GM10266 (cell line): ENCODE measurements around the gene PLA2G4D.

Experiments used
- DNase-seq: peaks from one replicate; pipeline ENCODE4 v3.0.0; 2012; ENCODE audit errors: extremely low spot score
- CTCF ChIP-seq: IDR thresholded peaks from 2 replicates; pipeline ENCODE4 v1.5.1; 2012; ENCODE audit warnings: mild to moderate bottlenecking, low read depth; ENCODE audit not compliant: control insufficient read depth, insufficient read depth; ENCODE audit errors: missing control alignments

PLA2G4D gene

DNA sequence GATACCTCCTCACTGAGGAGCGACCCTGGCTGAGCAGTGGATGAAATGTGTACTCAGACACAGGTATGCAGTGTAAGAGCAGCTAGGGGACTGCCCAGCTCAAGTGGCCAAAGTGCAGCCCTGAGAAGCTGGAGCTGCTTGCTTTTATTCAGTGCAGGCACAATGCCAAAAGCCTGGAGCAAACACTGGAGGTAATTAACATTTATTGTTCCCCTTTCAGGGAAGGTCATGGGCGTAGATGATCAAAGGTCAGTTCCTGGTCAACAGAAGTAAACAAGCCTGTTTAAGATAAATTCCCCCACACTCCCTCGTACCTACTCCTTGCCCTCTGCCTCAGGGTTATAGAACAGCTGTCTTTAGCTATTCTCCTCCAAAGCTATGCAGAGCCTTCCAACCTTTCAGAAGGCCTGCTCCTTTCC is 44.6 kb upstream of the PLA2G4D start:
- no peak for TF ChIP-seq CTCF
- no peak for DNase-seq

- no peak for DNase-seq
- TF ChIP-seq CTCF: no peak
Measured at GRCh38 chr15:42138411-42138810, 44.0 kb upstream of the PLA2G4D start.

DNA sequence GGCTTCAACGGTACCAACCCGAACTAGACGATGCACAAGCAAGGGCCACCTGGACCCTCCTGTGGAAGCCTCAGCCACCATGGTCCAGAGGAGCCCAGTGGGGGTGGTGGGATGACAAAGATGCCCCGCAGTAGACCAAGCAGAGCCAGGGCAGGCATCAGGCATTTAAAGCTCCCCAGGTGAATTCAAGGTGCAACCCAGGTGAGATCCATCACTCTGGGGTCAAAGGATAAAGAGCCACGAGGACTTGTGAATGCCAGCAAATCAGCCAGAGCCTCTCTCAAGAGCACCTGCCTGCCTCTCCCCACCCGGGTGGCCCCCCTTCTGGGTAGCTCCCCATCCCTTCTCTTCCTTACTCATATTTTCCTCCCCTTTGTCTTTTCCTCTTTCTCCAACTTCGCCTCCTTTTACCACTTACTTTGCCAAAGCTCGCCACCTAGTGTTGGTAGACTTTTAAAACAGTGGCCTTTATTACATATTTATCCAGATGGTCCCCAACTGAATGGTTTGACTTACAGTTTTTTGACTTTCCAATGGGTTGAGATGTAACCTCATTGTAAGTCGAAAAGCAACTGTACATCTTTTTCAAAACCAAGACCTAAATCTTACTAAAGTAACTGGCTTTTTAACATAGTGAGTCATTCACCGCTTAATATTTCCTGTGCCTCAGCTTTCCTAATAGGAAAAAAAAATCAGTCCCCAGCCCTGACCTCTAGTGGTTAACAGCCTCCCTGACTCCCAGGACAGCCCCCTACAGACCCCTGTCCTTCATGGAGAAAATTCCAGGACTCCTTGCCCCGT is 43.3 kb upstream of the PLA2G4D start:
- peak; percentile 47 for DNase-seq

GRCh38 chr15:42136513-42136912 is 42.2 kb upstream of the PLA2G4D start:
- TF ChIP-seq CTCF: no peak
- DNase-seq: no peak

More for the DNA sequence above, 43.3 kb upstream of the PLA2G4D start:
- peak; percentile 66 for TF ChIP-seq CTCF

DNA sequence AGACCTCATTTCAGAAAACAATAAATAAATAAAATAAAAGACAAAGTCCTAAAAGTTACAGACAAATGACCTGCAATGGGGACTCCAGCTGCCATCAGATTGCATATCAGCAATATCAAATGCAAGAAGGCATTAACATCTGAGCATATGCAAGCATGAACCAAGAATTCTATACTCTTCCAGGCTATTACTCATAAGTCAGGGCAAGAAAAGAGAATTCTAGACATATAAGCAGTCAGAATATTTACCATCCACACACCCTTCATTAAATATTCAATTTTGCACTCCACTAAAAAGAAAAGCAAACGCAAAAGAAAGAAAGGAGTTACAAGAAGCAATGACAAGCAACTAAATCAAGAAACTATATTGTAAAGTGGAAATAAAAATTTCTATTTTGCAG is 41.0 kb upstream of the PLA2G4D start:
- no peak for TF ChIP-seq CTCF
- no peak for DNase-seq

- DNase-seq: no peak
- TF ChIP-seq CTCF: no peak
Measured at GRCh38 chr15:42134617-42135245, 40.4 kb upstream of the PLA2G4D start.

DNA sequence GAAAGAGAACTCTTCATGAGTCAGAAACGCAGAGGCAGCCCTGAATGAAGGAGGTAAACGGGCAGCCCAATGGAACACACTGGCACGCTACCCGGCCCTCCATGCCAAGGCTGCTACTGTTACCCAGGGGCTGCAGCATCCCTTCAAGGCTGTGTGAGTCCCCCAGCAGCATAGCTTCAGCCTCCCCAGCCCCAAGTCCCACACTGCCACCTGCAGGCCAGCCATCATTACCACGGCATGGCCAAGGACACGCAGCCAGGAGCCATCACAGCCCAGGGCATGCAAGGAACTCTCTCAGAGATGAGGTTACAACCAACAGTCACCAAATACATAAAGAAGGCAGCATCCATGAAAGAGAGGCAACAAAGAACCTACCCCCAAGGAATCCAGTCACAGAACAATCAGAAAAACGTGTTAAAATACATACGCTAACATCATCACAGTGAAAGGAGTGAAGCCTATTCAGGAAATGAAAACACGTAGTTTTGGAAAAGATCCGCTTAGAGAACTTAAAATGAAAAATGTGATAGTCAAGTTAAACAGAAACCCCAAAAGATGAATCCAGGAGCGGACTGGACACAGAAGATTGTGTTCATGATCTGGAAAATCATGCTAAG is 39.6 kb upstream of the PLA2G4D start:
- TF ChIP-seq CTCF: peak; percentile 83
- DNase-seq: peak; percentile 53
